NCI-H524 (cell line): ENCODE data around the gene CCDC51.
"Not testable (repeated sequence)": the region's sequence is repeated elsewhere in the genome, so short reads cannot be mapped to it uniquely, and the experiment has no call there.

Experiments used
- DNase-seq, 2 experiments: peaks; one replicate each; lab custom pipeline; 2025; lab: John Stamatoyannopoulos, UW

Gene CCDC51

GRCh38 chr3:48405971-48406370, 33.9 kb downstream of the CCDC51 start:
- no peak for DNase-seq

GRCh38 chr3:48405343-48405881, 34.5 kb downstream of the CCDC51 start:
- no peak for DNase-seq

GRCh38 chr3:48404440-48405342, 35.2 kb downstream of the CCDC51 start:
- DNase-seq = no peak

- DNase-seq = no peak
Observed at GRCh38 chr3:48403533-48404439, 36.1 kb downstream of the CCDC51 start.

- DNase-seq = no peak
Observed at GRCh38 chr3:48402907-48403306, 37.0 kb downstream of the CCDC51 start.

- no peak for DNase-seq
Observed at GRCh38 chr3:48402281-48402732, 37.6 kb downstream of the CCDC51 start.

- DNase-seq = not testable (repeated sequence)
Observed at GRCh38 chr3:48401434-48401901, 38.5 kb downstream of the CCDC51 start.

GRCh38 chr3:48400824-48401433, 39.0 kb downstream of the CCDC51 start:
- peak; percentile 41 to 56 for DNase-seq

- peak in 1 of 2 experiments; percentile 41 for DNase-seq
Observed at GRCh38 chr3:48399387-48400172, 40.3 kb downstream of the CCDC51 start.

GRCh38 chr3:48398701-48399386, 41.1 kb downstream of the CCDC51 start:
- DNase-seq = no peak

GRCh38 chr3:48397767-48398681, 41.9 kb downstream of the CCDC51 start:
- no peak for DNase-seq

- DNase-seq = no peak
Observed at GRCh38 chr3:48395714-48396113, 44.2 kb downstream of the CCDC51 start.

GRCh38 chr3:48394391-48394790, 45.5 kb downstream of the CCDC51 start:
- DNase-seq = no peak

GRCh38 chr3:48388966-48389365, 51.0 kb downstream of the CCDC51 start:
- DNase-seq = no peak

GRCh38 chr3:48387634-48388033, 52.3 kb downstream of the CCDC51 start:
- DNase-seq = no peak
